Ovary (tissue), 9 donors: ENCODE data around the gene PPM1D. TPM values are rescaled to one million over a fixed set of nuclear protein-coding genes. Genes with fewer than 3 reads are reported as not detected.

ENCODE experiments used
- DNase-seq, 5 donors: peaks; one replicate each; pipeline ENCODE4 v3.0.0-alpha.2; 2019 to 2020
- H3K27ac ChIP-seq, 2 donors: fragments of 200-600 bp; one replicate each; pipeline versions ENCODE4 v1.5.1 to v1.8.0; 2019 to 2022
- H3K27me3 ChIP-seq: fragments of 200-600 bp; one replicate; pipeline ENCODE4 v1.8.0; 2022
- H3K36me3 ChIP-seq: fragments of 200-600 bp; sonication (generic); one replicate; pipeline ENCODE4 v1.5.1; 2019
- H3K4me1 ChIP-seq: one replicate; pipeline ENCODE4 v1.8.1; 2013; ENCODE audit warnings: mild to moderate bottlenecking, moderate library complexity; ENCODE audit not compliant: insufficient read depth
- H3K4me3 ChIP-seq: fragments of 200-600 bp; sonication (generic); one replicate; pipeline ENCODE4 v1.5.1; 2017
- H3K9me3 ChIP-seq, 2 donors: fragments of 200-600 bp in 1 of 2; sonication (generic) in 1 of 2; one replicate each; pipeline versions ENCODE4 v1.5.1 to v1.8.1; 2013 to 2019; ENCODE audit warnings: mild to moderate bottlenecking in 1 of 2, moderate library complexity in 1 of 2
- CTCF ChIP-seq, 3 donors: fragments of 450-650 bp in 2 of 3; fragments of 200-600 bp in 1 of 3; IDR thresholded peaks; one replicate each; pipeline versions ENCODE4 v1.5.1 to v1.8.0; 2016 to 2022; ENCODE audit warnings: antibody characterized with exemption in 3 of 3, mild to moderate bottlenecking in 1 of 3
- EP300 ChIP-seq: sonication (generic); formaldehyde crosslinking; IDR thresholded peaks from one replicate; pipeline ENCODE4 v1.6.1; 2017; ENCODE audit warnings: antibody characterized with exemption
- POLR2A ChIP-seq: fragments of 450-650 bp; IDR thresholded peaks from one replicate; pipeline ENCODE4 v1.6.1; 2017; ENCODE audit warnings: antibody characterized with exemption, mild to moderate bottlenecking, moderate library complexity
- WGBS, 3 donors: extraction: QIAGEN DNeasy Blood & Tissue Kit in 1 of 3; methylation state at CpG; one replicate each; pipeline versions ENCODE4 v1.1.5 to v1.1.7; 2013 to 2017; 5-methylcytosine and 5-hydroxymethylcytosine counted together
- intact Hi-C, 4 donors: fragments of 100-400 bp; cut with DNase I; formaldehyde crosslinking; loops; one replicate each; pipeline versions ENCODE4 v1.11.0 to v1.15.1; 2022 to 2023
- polyA plus RNA-seq, 2 donors: library from polyadenylated mRNA; stranded (reverse); fragments of 200-250 nt in 1 of 2; fragments of 350-450 nt in 1 of 2; fragmentation: Illumina TruSeq in 1 of 2; extraction: RNeasy Lipid Tissue Mini Kit (QIAGEN cat#74804) in 1 of 2; gene quantifications; one replicate each; pipeline ENCODE4 v1.2.3, GENCODE V29; 2013 to 2014
- total RNA-seq, 7 donors: library from RNA; depleted of rRNA in 2 of 7; stranded (reverse); fragments of >200 nt in 2 of 7; fragmentation: NEBNext Ultra II Directional in 3 of 7; extraction: Animal tissue kit (Norgen Biotek cat#: 25700) in 3 of 7; gene quantifications; one replicate each; pipeline versions ENCODE4 v1.1.0 to v1.2.4, GENCODE V29; 2016 to 2023
- donor health status: DM: no; HTN: no; CAD: no; lungs with moderate emphysema.
- donor health status: DM: no; HTN: no; CAD: no.
- donor health status: Bipolar disorder and iron deficiency.
- donor health status: DM: yes; HTN: yes; CAD: no.
- donor health status: DM: no; HTN: no; CAD: no.
- donor health status: DM: yes; HTN: yes; CAD: no.

Gene PPM1D
- total and polyA plus RNA-seq, 9 donors = 11.9 to 35.5 (median 27.1) TPM

GRCh38 chr17:60615108-60615507 lies 15.1 kb downstream of the PPM1D start:
- Histone ChIP-seq H3K9me3 (no peaks in the 10 kb centered on the region), H3K4me3 (no peak overlapping the region), H3K36me3 (no peaks in the 10 kb centered on the region), H3K4me1 (peaks cover 20% of the 10 kb centered on the region), H3K27ac (no peak overlapping the region), H3K27me3 (no peaks in the 10 kb centered on the region)
- no peak for TF ChIP-seq EP300
- TF ChIP-seq CTCF (IDR thresholded peaks at IDR 0.05) = no peak
- no peak for TF ChIP-seq POLR2A
- 80 to 87% (median 82%) methylated on average over 7 of the region's 7 CpGs for WGBS, 3 donors
- intact Hi-C loops = no loop called here
- no peak for DNase-seq

GRCh38 chr17:60615840-60616239 lies 15.8 kb downstream of the PPM1D start:
- DNase-seq = no peak
- Histone ChIP-seq H3K27ac (no peak overlapping the region), H3K4me1 (peaks cover 19% of the 10 kb centered on the region), H3K36me3 (no peaks in the 10 kb centered on the region), H3K4me3 (no peak overlapping the region), H3K27me3 (no peaks in the 10 kb centered on the region), H3K9me3 (no peaks in the 10 kb centered on the region)
- intact Hi-C loops = no loop called here
- WGBS, 3 donors = 87 to 95% (median 88%) methylated on average over 3 of the region's 3 CpGs
- no peak for TF ChIP-seq POLR2A
- TF ChIP-seq CTCF (IDR thresholded peaks at IDR 0.05) = no peak
- TF ChIP-seq EP300 = no peak

GRCh38 chr17:60618080-60618479 lies 18.1 kb downstream of the PPM1D start:
- no peaks in the 10 kb centered on the region for H3K36me3 ChIP-seq
- no peak overlapping the region for H3K4me3 ChIP-seq
- H3K9me3 ChIP-seq = no peaks in the 10 kb centered on the region
- no peak overlapping the region for H3K27ac ChIP-seq
- DNase-seq = no peak
- intact Hi-C loops = no loop called here
- H3K4me1 ChIP-seq = peaks cover 16% of the 10 kb centered on the region
- no peaks in the 10 kb centered on the region for H3K27me3 ChIP-seq
- WGBS, 3 donors = 79 to 84% (median 81%) methylated on average over 3 of the region's 3 CpGs
- no peak for TF ChIP-seq EP300
- no peak for TF ChIP-seq CTCF (IDR thresholded peaks at IDR 0.05)

GRCh38 chr17:60618854-60619526 lies 19.0 kb downstream of the PPM1D start:
- WGBS, 3 donors = 44 to 59% (median 48%) methylated on average over 3 of the region's 3 CpGs
- TF ChIP-seq CTCF (IDR thresholded peaks at IDR 0.05) (no peak), EP300 (no peak), POLR2A (no peak)
- H3K4me3 ChIP-seq = no peak overlapping the region
- H3K27me3 ChIP-seq = no peaks in the 10 kb centered on the region
- intact Hi-C loops = no loop called here
- no peaks in the 10 kb centered on the region for H3K36me3 ChIP-seq
- no peak for DNase-seq
- H3K27ac ChIP-seq = no peak overlapping the region
- H3K4me1 ChIP-seq = peaks cover 12% of the 10 kb centered on the region
- H3K9me3 ChIP-seq = no peaks in the 10 kb centered on the region
